HFF-Myc (cell line): ENCODE measurements around the gene THYN1.

Experiments
- DNase-seq: peaks from one replicate; pipeline ENCODE4 v3.0.0-alpha.2; 2011; ENCODE audit warnings: low read depth; ENCODE audit errors: extremely low read depth
- H3K4me3 ChIP-seq: replicated peaks from 2 replicates; pipeline ENCODE4 v1.5.1; 2011; ENCODE audit warnings: low read depth, mild to moderate bottlenecking, control low read depth, low read length
- CTCF ChIP-seq: IDR thresholded peaks from 2 replicates; pipeline ENCODE4 v1.5.1; 2012; ENCODE audit warnings: mild to moderate bottlenecking, low read depth, low read length, control low read depth; ENCODE audit errors: missing control alignments

THYN1 gene

GRCh38 chr11:134266440-134266839 is 13.3 kb upstream of the THYN1 start:
- TF ChIP-seq CTCF: no peak
- no peak for DNase-seq
- H3K4me3 ChIP-seq: no peak overlapping the region

- no peak for DNase-seq
- no peak for TF ChIP-seq CTCF
- no peak overlapping the region for H3K4me3 ChIP-seq
Observed at GRCh38 chr11:134264966-134265764, 12.0 kb upstream of the THYN1 start.

- no peak overlapping the region for H3K4me3 ChIP-seq
- DNase-seq: no peak
- TF ChIP-seq CTCF: peak; percentile 65
Observed at GRCh38 chr11:134261626-134262488, 8.7 kb upstream of the THYN1 start.

- no peak for DNase-seq
- H3K4me3 ChIP-seq: no peak overlapping the region
- TF ChIP-seq CTCF: no peak
Observed at GRCh38 chr11:134260983-134261382, 7.8 kb upstream of the THYN1 start.

GRCh38 chr11:134260503-134260902 is 7.4 kb upstream of the THYN1 start:
- no peak for TF ChIP-seq CTCF
- no peak overlapping the region for H3K4me3 ChIP-seq
- DNase-seq: no peak

- H3K4me3 ChIP-seq: no peak overlapping the region
- DNase-seq: no peak
- TF ChIP-seq CTCF: no peak
Observed at GRCh38 chr11:134258577-134258976, 5.4 kb upstream of the THYN1 start.
